GM21423 (cell line): ENCODE measurements around the gene FOLH1.
"Not testable (repeated sequence)": the region's sequence is repeated elsewhere in the genome, so short reads cannot be mapped to it uniquely, and the experiment has no call there.

Experiments
- ATAC-seq: cut with Tn5 transposase; IDR thresholded peaks from one replicate; pipeline ENCODE4 v1.9.1; 2021; ENCODE audit warnings: mild to moderate bottlenecking, moderate library complexity; ENCODE audit not compliant: unreplicated experiment

The FOLH1 gene

GRCh38 chr11:49184756-49185155 lies 23.6 kb downstream of the FOLH1 start:
- not testable (repeated sequence) for ATAC-seq

GRCh38 chr11:49177936-49178335 lies 30.5 kb downstream of the FOLH1 start:
- not testable (repeated sequence) for ATAC-seq

- not testable (repeated sequence) for ATAC-seq
Observed at GRCh38 chr11:49175378-49175777, 33.0 kb downstream of the FOLH1 start.

DNA sequence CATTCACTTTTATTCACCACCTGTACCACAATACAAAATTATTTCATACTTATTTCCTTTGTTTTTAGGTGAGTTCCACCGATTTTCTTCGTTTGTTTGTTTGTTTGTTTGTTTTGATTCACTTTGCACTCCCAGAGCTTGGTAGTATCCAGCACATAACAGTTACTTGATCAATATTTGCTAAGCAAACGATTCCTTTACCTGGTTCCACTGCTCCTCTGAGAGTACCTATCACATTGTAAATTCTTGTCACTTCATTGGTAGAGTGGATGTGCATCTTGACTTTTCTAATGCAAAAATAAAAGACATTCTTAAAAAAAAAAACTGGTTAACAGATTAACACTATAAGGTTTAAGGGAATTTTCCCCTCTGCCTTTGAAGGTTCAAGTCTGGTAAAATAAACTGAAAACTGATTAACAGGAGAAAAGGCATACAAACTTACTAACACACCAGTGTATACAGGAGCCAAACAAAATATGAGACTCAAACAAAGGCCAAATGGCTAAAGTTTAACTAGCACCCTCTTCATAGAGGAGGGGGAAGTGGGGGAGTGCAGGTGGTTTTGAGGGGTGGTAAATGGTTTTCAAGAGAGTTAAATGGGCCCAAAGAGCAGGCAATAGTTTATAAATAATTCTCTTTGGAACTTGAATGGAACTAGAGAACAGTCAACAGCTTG lies 33.6 kb downstream of the FOLH1 start:
- not testable (repeated sequence) for ATAC-seq

GRCh38 chr11:49171613-49172012 lies 36.8 kb downstream of the FOLH1 start:
- ATAC-seq, result not testable (repeated sequence)

DNA sequence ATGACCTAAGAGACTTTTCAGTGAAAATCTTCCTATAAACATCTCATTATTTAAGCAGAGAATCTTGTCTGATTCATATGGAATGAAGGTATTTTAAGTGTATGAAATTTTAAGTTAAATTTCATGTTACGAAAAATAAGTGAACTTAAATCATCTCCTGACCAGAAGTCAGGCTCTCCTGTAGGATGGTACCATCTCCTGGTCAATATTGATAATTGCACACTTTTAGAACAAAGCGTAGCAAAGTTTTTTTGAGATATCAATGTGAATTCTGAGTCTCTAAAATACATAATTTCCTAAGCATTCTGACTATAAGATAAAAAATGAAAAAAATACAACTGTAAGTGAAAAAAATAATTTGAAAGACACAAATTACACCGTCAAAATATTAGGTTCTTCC lies 38.8 kb downstream of the FOLH1 start:
- not testable (repeated sequence) for ATAC-seq

GRCh38 chr11:49168992-49169391 lies 39.4 kb downstream of the FOLH1 start:
- not testable (repeated sequence) for ATAC-seq

GRCh38 chr11:49151211-49151610 lies 57.2 kb downstream of the FOLH1 start:
- ATAC-seq, result no peak

DNA sequence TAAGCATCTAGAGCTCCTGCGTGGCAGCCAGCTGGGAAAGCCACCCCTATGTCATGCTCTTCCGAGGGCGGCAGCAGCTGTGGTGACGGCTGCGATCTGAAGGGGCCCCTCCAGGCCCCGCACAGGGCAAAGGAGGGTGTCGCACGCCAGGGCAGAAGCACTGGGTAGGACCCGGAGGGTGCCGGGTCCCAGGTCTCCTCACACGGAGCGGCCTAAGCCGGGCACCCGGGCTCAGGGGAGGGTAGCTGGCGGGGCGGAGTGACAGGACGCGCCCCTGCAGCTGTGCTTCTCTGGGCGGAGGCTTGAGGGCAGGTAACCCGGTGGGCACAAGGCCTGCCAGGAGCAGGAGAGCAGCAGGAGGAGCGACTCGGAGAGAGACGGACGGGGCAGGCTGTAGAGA lies 106.0 kb downstream of the FOLH1 start:
- ATAC-seq, result not testable (repeated sequence)
